22Rv1 (cell line): Measurements from ENCODE around the gene NPSR1.

Experiments used
- H3K27ac ChIP-seq: fragments of 450-650 bp; 2 replicates; pipeline ENCODE4 v1.5.1; 2017
- CTCF ChIP-seq: fragments of 450-650 bp; IDR thresholded peaks from 2 replicates; pipeline ENCODE4 v1.5.1; 2017; ENCODE audit warnings: mild to moderate bottlenecking
- ZFX ChIP-seq: fragments of 450-650 bp; IDR thresholded peaks from 2 replicates; pipeline ENCODE4 v1.6.1; 2017; ENCODE audit warnings: antibody characterized with exemption, borderline replicate concordance

Gene NPSR1

DNA sequence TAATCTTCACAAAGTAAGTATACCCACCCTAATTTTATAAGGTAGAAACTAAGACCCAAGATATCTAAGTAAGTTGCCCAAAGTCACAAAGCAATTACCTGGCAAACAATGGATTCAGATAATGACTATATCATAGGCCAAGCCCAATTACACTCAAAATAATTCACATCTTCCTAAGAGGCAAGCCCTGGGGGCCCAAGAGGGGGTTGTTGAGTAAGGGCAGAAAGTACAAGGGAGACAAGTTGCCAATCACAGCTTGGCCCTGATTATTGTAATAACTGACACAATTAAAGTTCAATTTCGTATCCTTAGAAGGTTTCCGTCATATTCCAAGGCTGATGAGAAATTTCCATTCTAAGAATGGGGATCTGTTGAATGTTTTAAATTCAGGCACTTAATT lies 91.4 kb downstream of the NPSR1 start:
- TF ChIP-seq ZFX (no peak), CTCF (no peak)

GRCh38 chr7:34750209-34750608 lies 92.2 kb downstream of the NPSR1 start:
- H3K27ac ChIP-seq, result no peak overlapping the region
- TF ChIP-seq CTCF (no peak), ZFX (no peak)

More for the DNA sequence above, 91.4 kb downstream of the NPSR1 start:
- no peak overlapping the region for H3K27ac ChIP-seq

DNA sequence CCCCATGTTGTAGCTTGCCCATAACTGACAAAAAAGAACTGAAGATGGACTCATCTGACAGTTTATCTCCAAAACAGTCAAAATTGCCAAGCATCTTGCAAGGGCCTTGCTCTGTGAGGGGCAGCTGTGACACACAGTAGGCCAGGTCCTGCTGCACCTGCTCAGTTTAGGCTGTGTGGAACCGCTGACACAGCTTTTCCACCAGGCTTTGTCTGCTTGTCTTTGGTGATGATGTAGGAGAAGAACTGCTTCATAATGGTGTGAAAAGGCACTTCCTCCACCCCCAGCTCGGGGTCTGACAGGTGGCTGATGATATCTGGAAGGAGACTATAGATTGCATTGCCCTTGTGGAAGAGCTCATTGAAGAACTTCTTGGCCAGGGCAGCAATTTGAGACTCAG lies 92.6 kb downstream of the NPSR1 start:
- no peak for TF ChIP-seq ZFX
- TF ChIP-seq CTCF, result no peak
- no peak overlapping the region for H3K27ac ChIP-seq

GRCh38 chr7:34751725-34752643 lies 94.0 kb downstream of the NPSR1 start:
- TF ChIP-seq ZFX (no peak), CTCF (no peak)
- no peak overlapping the region for H3K27ac ChIP-seq

DNA sequence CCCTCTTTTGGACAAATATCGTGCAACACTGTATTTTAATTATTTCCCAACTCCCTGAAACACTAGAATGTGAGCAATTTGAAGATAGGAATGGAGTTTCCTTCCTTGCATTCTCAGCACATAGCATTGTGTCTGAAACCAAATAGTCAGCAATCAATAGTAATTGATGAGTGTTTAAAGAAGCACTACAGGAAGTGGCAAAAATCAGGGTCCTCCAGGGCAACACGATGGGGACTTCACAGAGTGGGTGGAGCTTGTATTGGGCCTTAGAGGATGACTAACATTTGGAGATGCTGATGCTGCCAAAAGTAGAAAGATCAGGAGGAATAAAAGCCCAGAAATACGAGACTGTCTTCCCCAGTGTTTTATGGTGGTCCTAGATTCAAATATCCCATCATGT lies 94.9 kb downstream of the NPSR1 start:
- TF ChIP-seq CTCF (no peak), ZFX (no peak)
- no peak overlapping the region for H3K27ac ChIP-seq

- H3K27ac ChIP-seq, result no peak overlapping the region
- TF ChIP-seq ZFX (no peak), CTCF (no peak)
Measured at GRCh38 chr7:34755008-34755407, 97.0 kb downstream of the NPSR1 start.

DNA sequence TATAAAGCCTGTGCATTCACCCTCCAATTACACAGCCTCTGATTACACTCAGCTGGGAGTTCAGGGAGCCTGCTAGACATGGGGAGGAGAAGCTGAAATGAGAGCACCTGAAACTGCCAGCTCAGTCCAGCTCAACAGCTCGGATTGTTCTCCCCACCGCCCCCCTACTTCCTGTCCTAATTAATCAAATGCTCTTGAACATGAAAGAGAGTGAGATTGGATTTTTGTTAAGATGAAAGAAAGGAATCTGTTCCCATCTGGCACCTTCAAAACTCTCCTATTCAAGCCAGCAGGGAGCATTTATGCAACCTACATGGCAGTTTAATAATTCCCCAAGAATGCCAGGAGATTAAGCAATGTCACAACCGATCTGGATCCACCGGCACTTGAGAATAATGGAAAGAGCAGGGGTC lies 98.0 kb downstream of the NPSR1 start:
- no peak for TF ChIP-seq CTCF
- TF ChIP-seq ZFX, result no peak
- no peak overlapping the region for H3K27ac ChIP-seq
